HG02763 (cell line): Measurements from ENCODE around the gene NOVA1.
"Not testable (repeated sequence)": the region's sequence is repeated elsewhere in the genome, so short reads cannot be mapped to it uniquely, and the experiment has no call there.

Source experiments
- ATAC-seq: cut with Tn5 transposase; IDR thresholded peaks from one replicate; pipeline ENCODE4 v1.9.1; 2021; ENCODE audit warnings: mild to moderate bottlenecking, moderate library complexity; ENCODE audit not compliant: unreplicated experiment

The NOVA1 gene

GRCh38 chr14:26597589-26598080 is at the start of gene NOVA1:
Gene NOVA1 (minus strand): TSS chr14:26598033. CDS start chr14:26597436, 597 bp downstream.
- ATAC-seq: no peak

GRCh38 chr14:26645057-26645456 is 47.2 kb upstream of the NOVA1 start:
- not testable (repeated sequence) for ATAC-seq

- no peak for ATAC-seq
These were observed 38.7 kb upstream of the NOVA1 start for GRCh38 chr14:26636561-26636960.

GRCh38 chr14:26634946-26635345 is 37.1 kb upstream of the NOVA1 start:
- not testable (repeated sequence) for ATAC-seq

GRCh38 chr14:26626256-26626655 is 28.4 kb upstream of the NOVA1 start:
- ATAC-seq: no peak

- ATAC-seq: no peak
These were observed 24.8 kb upstream of the NOVA1 start for GRCh38 chr14:26622611-26623010.

GRCh38 chr14:26621807-26622560 is 24.2 kb upstream of the NOVA1 start:
- no peak for ATAC-seq

GRCh38 chr14:26621364-26621763 is 23.5 kb upstream of the NOVA1 start:
- no peak for ATAC-seq

GRCh38 chr14:26611259-26611658 is 13.4 kb upstream of the NOVA1 start:
- ATAC-seq: no peak

- no peak for ATAC-seq
These were observed 9.0 kb upstream of the NOVA1 start for GRCh38 chr14:26606729-26607312.

GRCh38 chr14:26605602-26606001 is 7.8 kb upstream of the NOVA1 start:
- ATAC-seq: no peak

- no peak for ATAC-seq
These were observed 5.1 kb upstream of the NOVA1 start for GRCh38 chr14:26602902-26603301.

- no peak for ATAC-seq
These were observed 4.0 kb upstream of the NOVA1 start for GRCh38 chr14:26601856-26602255.

GRCh38 chr14:26599291-26599690 is 1.5 kb upstream of the NOVA1 start:
- no peak for ATAC-seq

- no peak for ATAC-seq
These were observed 869 bp upstream of the NOVA1 start for GRCh38 chr14:26598672-26599131.

GRCh38 chr14:26598081-26598671 is 343 bp upstream of the NOVA1 start:
- no peak for ATAC-seq

- no peak for ATAC-seq
These were observed 703 bp downstream of the NOVA1 start for GRCh38 chr14:26597071-26597588.

GRCh38 chr14:26596543-26597061 is 1.2 kb downstream of the NOVA1 start:
- no peak for ATAC-seq

GRCh38 chr14:26595926-26596542 is 1.8 kb downstream of the NOVA1 start:
- no peak for ATAC-seq

- no peak for ATAC-seq
These were observed 2.9 kb downstream of the NOVA1 start for GRCh38 chr14:26594756-26595545.
